ENCODE data around the gene MED13L. TPM values are rescaled to one million over a fixed set of nuclear protein-coding genes. Genes with fewer than 3 reads are reported as not detected.

MED13L gene
- total and polyA plus RNA-seq, 2 of the 8 experiments (the other 6 are each of a cell fraction or from before 2014, with no cell fraction given): 15.9 to 51.7 TPM

- no peaks in the 10 kb centered on the region for H3K4me1 ChIP-seq (replicated peaks in 1 of 4; ENCODE audit: control insufficient read depth in 3 of 4, insufficient read depth in 4 of 4, low read length in 3 of 4)
- no peaks in the 10 kb centered on the region for H3K23me2 ChIP-seq (ENCODE audit: low read depth, low read length)
- no peak overlapping the region for H4K5ac ChIP-seq (ENCODE audit: insufficient read length, low read depth, low read length)
- no peak overlapping the region for H3K9ac ChIP-seq (replicated peaks in 1 of 4; ENCODE audit: extremely low read depth in 1 of 4, low read depth in 3 of 4, low read length in 3 of 4)
- WGBS, 2 experiments (ENCODE audit: extremely low coverage in 1 of 2, insufficient coverage in 1 of 2, insufficient read length in 1 of 2, insufficient replicate concordance in 2 of 2, low coverage in 1 of 2, low lambda C conversion rate in 2 of 2, missing lambda C conversion rate in 1 of 2): 87% methylated on average over 1 of the region's 1 CpG; no CpG with 5 or more reads in 1 of the 2 experiments
- no peak overlapping the region for H3K56ac ChIP-seq (replicated peaks; ENCODE audit: insufficient read length, low read depth, low read length)
- H3K18ac ChIP-seq (ENCODE audit: extremely low read depth, low read length): no peak overlapping the region
- no peak overlapping the region for H2AK5ac ChIP-seq (ENCODE audit: low read depth, low read length)
- no peak overlapping the region for H2BK12ac ChIP-seq (ENCODE audit: low read depth, low read length)
- H2BK20ac ChIP-seq (ENCODE audit: low read length): no peak overlapping the region
- no peak overlapping the region for H3K4ac ChIP-seq (replicated peaks; ENCODE audit: insufficient read length, low read depth, low read length)
- FAIRE-seq (no peak), DNase-seq (ENCODE audit: low read depth in 1 of 2, low spot score in 2 of 2) (no peak)
- no peaks in the 10 kb centered on the region for H3K79me1 ChIP-seq (ENCODE audit: low read depth, low read length)
- peaks cover 7 to 60% (median 23%) of the 10 kb centered on the region in 4 experiments for H3K36me3 ChIP-seq (ENCODE audit: control insufficient read depth in 2 of 4, insufficient read depth in 4 of 4, low read length in 3 of 4)
- H3K27ac ChIP-seq (ENCODE audit: low read depth, low read length): no peak overlapping the region
- POLR2A ChIA-PET (ENCODE audit: partially characterized antibody): no interaction called here
- H3K9me3 ChIP-seq (ENCODE audit: insufficient read depth in 2 of 2, low read depth in 1 of 2, low read length in 1 of 2): no peaks in the 10 kb centered on the region
- no peak overlapping the region for H3K23ac ChIP-seq (ENCODE audit: insufficient read length)
- H2BK15ac ChIP-seq (ENCODE audit: low read length): no peak overlapping the region
- H4K20me1 ChIP-seq (replicated peaks in 1 of 2; ENCODE audit: control insufficient read depth in 1 of 2, insufficient read depth in 2 of 2, low read length in 2 of 2): no peaks in the 10 kb centered on the region
- H2BK5ac ChIP-seq (ENCODE audit: low read depth, low read length): no peak overlapping the region
- CTCF ChIA-PET (ENCODE audit: partially characterized antibody): interaction anchor here (0.9 to 1.2 kb wide), 2 partner anchors 10 to 26 kb away, joined by 3 to 8 read pairs; no protein-coding TSS in a partner anchor
- no peak overlapping the region for H3K14ac ChIP-seq (ENCODE audit: insufficient read length)
- H2BK120ac ChIP-seq (replicated peaks; ENCODE audit: low read depth, low read length): no peak overlapping the region
- no peak overlapping the region for H4K8ac ChIP-seq (ENCODE audit: extremely low read depth, insufficient read depth, low read length)
- no peak overlapping the region for H3K4me2 ChIP-seq (ENCODE audit: insufficient read depth in 1 of 2, low read depth in 2 of 2, low read length in 2 of 2)
- H3K4me3 ChIP-seq (ENCODE audit: extremely low read depth in 1 of 4, insufficient read depth in 2 of 4, low read depth in 3 of 4, low read length in 4 of 4): no peak overlapping the region
- H3K27me3 ChIP-seq (replicated peaks in 1 of 4; ENCODE audit: control insufficient read depth in 3 of 4, extremely low read depth in 1 of 4, insufficient read depth in 3 of 4, low read length in 3 of 4): no peaks in the 10 kb centered on the region
- H4K91ac ChIP-seq (replicated peaks; ENCODE audit: insufficient read length, low read length): no peak overlapping the region
- no peak overlapping the region for H2AFZ ChIP-seq (ENCODE audit: low read length)
- H3K79me2 ChIP-seq (ENCODE audit: control insufficient read depth in 1 of 2, insufficient read depth in 2 of 2, low read length in 2 of 2): no peaks in the 10 kb centered on the region
- no peak for TF ChIP-seq KDM4A (IDR thresholded peaks at IDR 0.05; ENCODE audit: low read depth, low read length, severe bottlenecking)
- TF ChIP-seq ZNF274 (IDR thresholded peaks at IDR 0.05; ENCODE audit: borderline replicate concordance, extremely low read depth, low read length): no peak
- no peak for TF ChIP-seq KDM5A (IDR thresholded peaks at IDR 0.05; ENCODE audit: low read length)
- TF ChIP-seq MAFK (IDR thresholded peaks at IDR 0.05; ENCODE audit: low read depth, low read length): no peak
- TF ChIP-seq JUN (IDR thresholded peaks at IDR 0.05; ENCODE audit: low read depth, low read length): no peak
- TF ChIP-seq BACH1 (IDR thresholded peaks at IDR 0.05; ENCODE audit: low read length): no peak
- no peak for TF ChIP-seq PHF8 (conservative IDR thresholded peaks at IDR 0.05; ENCODE audit: low read depth, low read length)
- no peak for TF ChIP-seq JUND (IDR thresholded peaks at IDR 0.05; ENCODE audit: low read length)
- TF ChIP-seq CTCF (IDR thresholded peaks at IDR 0.05; ENCODE audit: control extremely low read depth in 1 of 3, insufficient read depth in 1 of 3, low read depth in 1 of 3, low read length in 3 of 3): no peak
- no peak for TF ChIP-seq FOSL1 (IDR thresholded peaks at IDR 0.05; ENCODE audit: insufficient read depth, low read depth, low read length)
- TF ChIP-seq CEBPB (IDR thresholded peaks at IDR 0.05; ENCODE audit: low read depth, low read length): no peak
- TF ChIP-seq SIX5 (IDR thresholded peaks at IDR 0.05; ENCODE audit: low read depth, low read length): no peak
- TF ChIP-seq SP1 (IDR thresholded peaks at IDR 0.05; ENCODE audit: low read depth, low read length): no peak
Measured at GRCh38 chr12:115973066-115973465, 304.4 kb downstream of the MED13L start.
